Trophoblast cell (in vitro differentiated cells and primary cell): ENCODE results near the gene RTF1.
A peak's percentile ranks its signal among the peaks of the same experiment; 100 is the strongest.

Source experiments
- DNase-seq, 2 donors: peaks; one replicate each; pipeline ENCODE4 v3.0.0-alpha.2; 2016
- H2AFZ ChIP-seq: 2 replicates; pipeline ENCODE4 v1.6.1; 2013; ENCODE audit warnings: low read length, moderate library complexity, mild to moderate bottlenecking; ENCODE audit not compliant: insufficient read depth, poor library complexity
- H2AK5ac ChIP-seq: 2 replicates; pipeline ENCODE4 v1.6.1; 2013; ENCODE audit warnings: mild to moderate bottlenecking, low read length
- H2BK120ac ChIP-seq: 2 replicates; pipeline ENCODE4 v1.6.1; 2013; ENCODE audit warnings: low read length, mild to moderate bottlenecking, moderate library complexity; ENCODE audit not compliant: insufficient read depth, poor library complexity
- H2BK12ac ChIP-seq: 2 replicates; pipeline ENCODE4 v1.6.1; 2013; ENCODE audit warnings: mild to moderate bottlenecking, low read length, moderate library complexity
- H2BK5ac ChIP-seq: 2 replicates; pipeline ENCODE4 v1.6.1; 2013; ENCODE audit warnings: low read length, low read depth, moderate library complexity, mild to moderate bottlenecking; ENCODE audit not compliant: poor library complexity
- H3K14ac ChIP-seq: 2 replicates; pipeline ENCODE4 v1.6.1; 2013; ENCODE audit warnings: mild to moderate bottlenecking, low read length
- H3K18ac ChIP-seq: 2 replicates; pipeline ENCODE4 v1.6.1; 2013; ENCODE audit warnings: mild to moderate bottlenecking, low read length
- H3K23ac ChIP-seq: 2 replicates; pipeline ENCODE4 v1.6.1; 2013; ENCODE audit warnings: low read length
- H3K27ac ChIP-seq: 2 replicates; pipeline ENCODE4 v1.5.1; 2013; ENCODE audit warnings: low read depth, mild to moderate bottlenecking, inconsistent platforms, low read length, moderate library complexity
- H3K27me3 ChIP-seq: 2 replicates; pipeline ENCODE4 v1.6.1; 2013; ENCODE audit warnings: inconsistent platforms, mild to moderate bottlenecking, low read length, moderate library complexity; ENCODE audit not compliant: insufficient read depth
- H3K36me3 ChIP-seq, 2 experiments: 1 replicate in 1 of 2; 2 replicates in 1 of 2; pipeline ENCODE4 v1.6.1; 2013; ENCODE audit warnings: low read length in 2 of 2, mild to moderate bottlenecking in 2 of 2, moderate library complexity in 1 of 2; ENCODE audit not compliant: insufficient read depth in 2 of 2, control insufficient read depth in 1 of 2
- H3K4ac ChIP-seq: 2 replicates; pipeline ENCODE4 v1.6.1; 2013; ENCODE audit warnings: low read depth, mild to moderate bottlenecking, low read length, moderate library complexity
- H3K4me1 ChIP-seq, 2 experiments: 1 replicate in 1 of 2; 2 replicates in 1 of 2; pipeline ENCODE4 v1.6.1; 2013; ENCODE audit warnings: low read length in 2 of 2, mild to moderate bottlenecking in 2 of 2, moderate library complexity in 1 of 2; ENCODE audit not compliant: insufficient read depth in 2 of 2, control insufficient read depth in 1 of 2
- H3K4me2 ChIP-seq: 2 replicates; pipeline ENCODE4 v1.6.1; 2013; ENCODE audit warnings: inconsistent platforms, mild to moderate bottlenecking, low read length, moderate library complexity
- H3K4me3 ChIP-seq: 2 replicates; pipeline ENCODE4 v1.5.1; 2013; ENCODE audit warnings: mild to moderate bottlenecking, low read depth, low read length, inconsistent platforms
- H3K79me1 ChIP-seq: one replicate; pipeline ENCODE4 v1.6.1; 2013; ENCODE audit warnings: low read length
- H3K79me2 ChIP-seq: 2 replicates; pipeline ENCODE4 v1.6.1; 2013; ENCODE audit warnings: low read length, mild to moderate bottlenecking; ENCODE audit not compliant: control insufficient read depth, insufficient read depth, poor library complexity
- H3K9ac ChIP-seq: 2 replicates; pipeline ENCODE4 v1.6.1; 2013; ENCODE audit warnings: mild to moderate bottlenecking, low read length
- H3K9me3 ChIP-seq: 2 replicates; pipeline ENCODE4 v1.6.1; 2013; ENCODE audit warnings: low read depth, mild to moderate bottlenecking, control low read depth, inconsistent platforms, low read length; ENCODE audit not compliant: insufficient read depth
- H4K12ac ChIP-seq: 2 replicates; pipeline ENCODE4 v1.6.1; 2013; ENCODE audit warnings: low read depth, mild to moderate bottlenecking, low read length, moderate library complexity
- H4K8ac ChIP-seq: 2 replicates; pipeline ENCODE4 v1.6.1; 2013; ENCODE audit warnings: low read depth, mild to moderate bottlenecking, low read length, moderate library complexity
- H4K91ac ChIP-seq: one replicate; pipeline ENCODE4 v1.6.1; 2013; ENCODE audit warnings: low read depth, mild to moderate bottlenecking, low read length, moderate library complexity
- WGBS: extraction: QIAGEN DNeasy Blood & Tissue Kit; methylation state at CpG from one replicate; pipeline ENCODE4 v1.1.7; 2013; ENCODE audit warnings: missing lambda C conversion rate; ENCODE audit not compliant: insufficient read length, insufficient coverage; ENCODE audit errors: extremely low coverage; 5-methylcytosine and 5-hydroxymethylcytosine counted together

The RTF1 gene

GRCh38 chr15:41494190-41494921 lies 77.5 kb downstream of the RTF1 start:
- Histone ChIP-seq H3K27ac (no peak overlapping the region), H2BK12ac (no peak overlapping the region), H2BK120ac (no peak overlapping the region), H3K79me2 (no peaks in the 10 kb centered on the region), H3K4me1 (peaks cover 13 to 36% of the 10 kb centered on the region in 2 experiments), H2BK5ac (no peak overlapping the region), H3K4ac (no peak overlapping the region), H3K9ac (no peak overlapping the region), H3K14ac (no peak overlapping the region), H4K12ac (no peak overlapping the region), H3K4me3 (peak overlapping the region; percentile 39), H3K23ac (no peak overlapping the region), H3K79me1 (no peaks in the 10 kb centered on the region), H3K9me3 (peaks cover 4% of the 10 kb centered on the region), H2AK5ac (no peak overlapping the region), H3K27me3 (peaks cover 57% of the 10 kb centered on the region), H3K36me3 (no peaks in the 10 kb centered on the region), H3K4me2 (peak overlapping the region; percentile 94), H4K8ac (no peak overlapping the region), H4K91ac (no peak overlapping the region), H3K18ac (no peak overlapping the region), H2AFZ (no peak overlapping the region)
- WGBS, result no CpG with 5 or more reads among the region's 77 CpGs
- peak in 1 of 2 donors; percentile 36 for DNase-seq

- no peak overlapping the region for H3K9ac ChIP-seq
- WGBS, result no CpG with 5 or more reads among the region's 60 CpGs
- H3K18ac ChIP-seq, result no peak overlapping the region
- no peak overlapping the region for H2BK120ac ChIP-seq
- no peak overlapping the region for H2AK5ac ChIP-seq
- peaks cover 13 to 36% of the 10 kb centered on the region in 2 experiments for H3K4me1 ChIP-seq
- H4K8ac ChIP-seq, result no peak overlapping the region
- H4K91ac ChIP-seq, result no peak overlapping the region
- H2BK12ac ChIP-seq, result no peak overlapping the region
- no peak overlapping the region for H3K4ac ChIP-seq
- no peak overlapping the region for H3K14ac ChIP-seq
- no peak overlapping the region for H2AFZ ChIP-seq
- H3K79me2 ChIP-seq, result no peaks in the 10 kb centered on the region
- DNase-seq, result peak in 1 of 2 donors; percentile 24
- no peaks in the 10 kb centered on the region for H3K36me3 ChIP-seq
- H3K27me3 ChIP-seq, result peaks cover 61% of the 10 kb centered on the region
- no peak overlapping the region for H2BK5ac ChIP-seq
- no peak overlapping the region for H3K23ac ChIP-seq
- no peak overlapping the region for H4K12ac ChIP-seq
- no peak overlapping the region for H3K4me3 ChIP-seq
- H3K27ac ChIP-seq, result no peak overlapping the region
- peak overlapping the region; percentile 94 for H3K4me2 ChIP-seq
- H3K79me1 ChIP-seq, result no peaks in the 10 kb centered on the region
- peaks cover 4% of the 10 kb centered on the region for H3K9me3 ChIP-seq
Observed at GRCh38 chr15:41494922-41495735, 78.2 kb downstream of the RTF1 start.

DNA sequence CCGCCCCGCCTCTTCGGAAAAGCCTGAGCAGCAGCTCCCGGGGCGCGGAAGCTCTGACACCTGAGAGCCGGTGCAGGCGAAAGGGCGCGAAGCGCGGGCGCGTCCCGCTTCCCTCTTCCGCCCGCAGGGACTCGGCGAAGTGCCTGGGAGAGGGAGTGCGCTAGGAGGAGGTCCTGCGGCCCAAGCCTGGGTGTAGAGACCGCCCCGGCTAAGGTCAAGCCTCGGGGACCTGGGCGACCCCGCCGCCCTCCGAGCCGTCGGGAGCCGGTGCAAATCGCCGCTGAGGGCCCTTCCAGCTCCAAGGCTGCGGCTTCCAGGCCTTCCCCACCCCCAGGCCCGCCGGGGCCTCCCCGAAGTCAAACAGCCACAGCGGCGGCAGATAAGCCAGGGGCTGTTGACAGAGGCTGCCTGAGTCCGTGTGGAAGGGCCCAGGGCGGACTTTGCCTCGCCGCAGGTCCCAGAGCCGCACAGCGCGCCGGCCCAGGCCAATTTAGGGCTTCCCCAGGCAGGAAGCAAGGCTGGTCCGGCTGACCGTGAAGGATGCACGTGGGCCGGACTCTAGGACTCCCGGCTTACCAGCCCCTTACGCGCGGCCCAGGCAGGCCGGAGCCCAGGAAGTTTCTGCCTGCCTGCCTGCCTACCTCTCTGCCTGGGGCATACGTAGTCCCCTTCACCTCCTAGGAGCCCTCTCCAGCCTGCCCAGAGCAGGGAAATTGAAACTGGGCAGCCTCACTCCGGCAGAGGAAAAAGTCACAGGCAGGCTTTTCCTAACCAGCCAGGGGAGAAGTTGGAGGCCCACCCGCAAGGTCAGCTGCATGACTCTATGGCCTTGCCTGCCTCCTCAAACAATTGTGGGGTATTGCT lies 79.1 kb downstream of the RTF1 start:
- Histone ChIP-seq H3K18ac (no peak overlapping the region), H3K4me1 (peaks cover 13 to 36% of the 10 kb centered on the region in 2 experiments), H4K91ac (no peak overlapping the region), H3K27me3 (peaks cover 65% of the 10 kb centered on the region), H3K9me3 (peaks cover 4% of the 10 kb centered on the region), H4K12ac (no peak overlapping the region), H3K36me3 (no peaks in the 10 kb centered on the region), H2AFZ (peak overlapping the region; percentile 42), H3K27ac (no peak overlapping the region), H2BK120ac (no peak overlapping the region), H3K4me2 (peak overlapping the region; percentile 94), H3K79me1 (no peaks in the 10 kb centered on the region), H4K8ac (no peak overlapping the region), H2AK5ac (no peak overlapping the region), H3K4me3 (no peak overlapping the region), H3K14ac (no peak overlapping the region), H3K9ac (no peak overlapping the region), H3K23ac (no peak overlapping the region), H3K79me2 (no peaks in the 10 kb centered on the region), H2BK5ac (no peak overlapping the region), H3K4ac (no peak overlapping the region), H2BK12ac (no peak overlapping the region)
- DNase-seq, result peak; percentile 50 to 78
- WGBS, result no CpG with 5 or more reads among the region's 59 CpGs

DNA sequence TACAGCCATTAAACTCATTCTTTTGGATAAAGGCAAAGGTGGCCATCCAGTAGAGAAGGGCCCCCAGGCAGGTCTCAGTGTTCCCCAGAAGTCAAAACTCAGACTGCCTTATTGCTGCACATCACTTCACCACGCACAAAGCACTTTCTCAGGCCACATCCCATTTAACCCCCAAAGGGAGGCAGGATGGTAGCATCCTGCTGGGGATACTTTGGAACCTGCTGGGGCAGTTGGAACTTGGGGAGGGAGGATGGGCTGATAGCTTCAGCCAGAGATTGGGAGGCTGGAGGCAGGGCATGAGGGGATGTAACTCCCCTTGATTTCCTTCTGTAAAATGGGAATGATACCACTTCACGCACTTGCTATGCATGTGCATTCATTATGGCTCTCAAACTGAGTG lies 81.8 kb downstream of the RTF1 start:
- H3K4ac ChIP-seq, result no peak overlapping the region
- no peak overlapping the region for H4K8ac ChIP-seq
- no peak overlapping the region for H3K18ac ChIP-seq
- peaks cover 10% of the 10 kb centered on the region for H3K9me3 ChIP-seq
- no peak overlapping the region for H2BK5ac ChIP-seq
- no peak overlapping the region for H3K14ac ChIP-seq
- H3K27ac ChIP-seq, result no peak overlapping the region
- no CpG with 5 or more reads among the region's 2 CpGs for WGBS
- no peak overlapping the region for H3K23ac ChIP-seq
- no peak for DNase-seq
- H2BK12ac ChIP-seq, result no peak overlapping the region
- no peak overlapping the region for H4K12ac ChIP-seq
- H3K79me1 ChIP-seq, result no peaks in the 10 kb centered on the region
- H2BK120ac ChIP-seq, result no peak overlapping the region
- no peak overlapping the region for H3K9ac ChIP-seq
- H3K4me3 ChIP-seq, result no peak overlapping the region
- peaks cover 77% of the 10 kb centered on the region for H3K27me3 ChIP-seq
- H4K91ac ChIP-seq, result no peak overlapping the region
- no peak overlapping the region for H3K4me2 ChIP-seq
- no peaks in the 10 kb centered on the region for H3K79me2 ChIP-seq
- H3K36me3 ChIP-seq, result no peaks in the 10 kb centered on the region
- peaks cover 9 to 28% of the 10 kb centered on the region in 2 experiments for H3K4me1 ChIP-seq
- H2AFZ ChIP-seq, result no peak overlapping the region
- H2AK5ac ChIP-seq, result no peak overlapping the region
